Lung (tissue), 12 donors: Measurements from ENCODE around the gene TAOK2. TPM values are rescaled to one million over a fixed set of nuclear protein-coding genes. Genes with fewer than 3 reads are reported as not detected.

Source experiments
- ATAC-seq: fragments of 200-7000 bp; cut with Tn5 transposase; one replicate; pipeline ENCODE4 v1.9.1; 2020; ENCODE audit warnings: moderate number of reproducible peaks; ENCODE audit not compliant: insufficient read depth, low FRiP score
- DNase-seq, 3 donors: peaks; one replicate each; pipeline ENCODE4 v3.0.0-alpha.2; 2013 to 2017
- H3K27ac ChIP-seq, 2 donors: one replicate each; pipeline ENCODE4 v1.5.1; 2013; ENCODE audit warnings: mild to moderate bottlenecking in 2 of 2, moderate library complexity in 2 of 2, control low read depth in 1 of 2, inconsistent platforms in 1 of 2, low read depth in 1 of 2, low read length in 1 of 2
- H3K27me3 ChIP-seq, 3 donors: one replicate each; pipeline ENCODE4 v1.5.1; 2013; ENCODE audit warnings: low read length in 2 of 3; ENCODE audit not compliant: control insufficient read depth in 3 of 3, insufficient read depth in 3 of 3
- H3K36me3 ChIP-seq, 4 donors: one replicate each; pipeline ENCODE4 v1.5.1; 2013; ENCODE audit warnings: low read length in 4 of 4, mild to moderate bottlenecking in 1 of 4, moderate library complexity in 1 of 4; ENCODE audit not compliant: control insufficient read depth in 4 of 4, insufficient read depth in 4 of 4
- H3K4me1 ChIP-seq, 5 donors: one replicate each; pipeline ENCODE4 v1.5.1; 2013; ENCODE audit warnings: low read length in 5 of 5, mild to moderate bottlenecking in 2 of 5, moderate library complexity in 1 of 5; ENCODE audit not compliant: control insufficient read depth in 5 of 5, insufficient read depth in 5 of 5
- H3K4me3 ChIP-seq: one replicate; pipeline ENCODE4 v1.5.1; 2013; ENCODE audit warnings: mild to moderate bottlenecking, control low read depth, moderate library complexity
- H3K9ac ChIP-seq, 2 donors: one replicate each; pipeline ENCODE4 v1.5.1; 2013; ENCODE audit warnings: low read length in 2 of 2, control low read depth in 1 of 2; ENCODE audit not compliant: insufficient read depth in 1 of 2
- H3K9me3 ChIP-seq, 4 donors: one replicate each; pipeline ENCODE4 v1.5.1; 2013; ENCODE audit warnings: low read length in 3 of 4, mild to moderate bottlenecking in 1 of 4, moderate library complexity in 1 of 4; ENCODE audit not compliant: control insufficient read depth in 4 of 4, insufficient read depth in 3 of 4
- WGBS, 2 donors: extraction: QIAGEN DNeasy Blood & Tissue Kit; methylation state at CpG; one replicate each; pipeline ENCODE4 v1.1.7; 2013; 5-methylcytosine and 5-hydroxymethylcytosine counted together
- polyA plus RNA-seq, 2 donors: library from polyadenylated mRNA; stranded (reverse); fragments of 200-250 nt; gene quantifications; one replicate each; pipeline ENCODE4 v1.2.1, GENCODE V29; 2013
- total RNA-seq, 2 donors: library from RNA; depleted of rRNA in 1 of 2; stranded (reverse); fragments of >200 nt in 1 of 2; gene quantifications; one replicate each; pipeline ENCODE4 v1.2.1, GENCODE V29; 2014 to 2021
- TF ChIP-seq, protein P1 (sequence below): IDR thresholded peaks from 2 replicates; pipeline ENCODE4 v1.5.1; 2012; ENCODE audit warnings: mild to moderate bottlenecking; ENCODE audit errors: control extremely low read depth, extremely low read depth
- donor health status: control.
- donor health status: control.
- donor health status: Bipolar disorder and iron deficiency.
- donor health status: healthy.
- donor health status: DM: yes; HTN: yes; CAD: no.

Gene TAOK2
- total and polyA plus RNA-seq, 4 donors = 33.8 to 71.8 (median 55.4) TPM

DNA sequence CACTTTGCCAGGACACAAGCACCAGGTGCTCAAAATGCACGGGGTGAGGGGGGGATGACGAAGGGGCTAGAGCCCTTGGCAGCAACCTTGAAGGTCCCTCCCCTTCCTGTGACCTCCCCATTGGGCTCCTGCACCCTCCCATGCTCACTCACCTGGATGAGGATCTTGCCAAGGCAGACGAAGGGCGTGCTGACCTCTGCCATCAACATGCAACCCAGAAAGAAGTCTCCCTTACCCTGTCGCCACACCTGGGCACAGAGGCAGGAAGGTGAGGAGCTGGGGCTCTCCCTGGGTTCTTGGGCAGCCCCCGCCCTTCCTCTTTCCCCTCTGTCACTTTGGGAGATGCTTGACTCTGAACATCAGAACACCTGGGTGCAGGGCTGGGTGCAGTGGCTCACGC lies 51.9 kb downstream of the TAOK2 start:
- Histone ChIP-seq H3K4me3 (no peak overlapping the region), H3K27ac (no peak overlapping the region), H3K9me3 (no peaks in the 10 kb centered on the region), H3K4me1 (peaks cover 0 to 19% (median 0%) of the 10 kb centered on the region in 5 donors), H3K36me3 (no peaks in the 10 kb centered on the region), H3K27me3 (peaks cover 0 to 25% (median 2%) of the 10 kb centered on the region in 3 donors), H3K9ac (no peak overlapping the region)
- TF ChIP-seq, protein P1, sequence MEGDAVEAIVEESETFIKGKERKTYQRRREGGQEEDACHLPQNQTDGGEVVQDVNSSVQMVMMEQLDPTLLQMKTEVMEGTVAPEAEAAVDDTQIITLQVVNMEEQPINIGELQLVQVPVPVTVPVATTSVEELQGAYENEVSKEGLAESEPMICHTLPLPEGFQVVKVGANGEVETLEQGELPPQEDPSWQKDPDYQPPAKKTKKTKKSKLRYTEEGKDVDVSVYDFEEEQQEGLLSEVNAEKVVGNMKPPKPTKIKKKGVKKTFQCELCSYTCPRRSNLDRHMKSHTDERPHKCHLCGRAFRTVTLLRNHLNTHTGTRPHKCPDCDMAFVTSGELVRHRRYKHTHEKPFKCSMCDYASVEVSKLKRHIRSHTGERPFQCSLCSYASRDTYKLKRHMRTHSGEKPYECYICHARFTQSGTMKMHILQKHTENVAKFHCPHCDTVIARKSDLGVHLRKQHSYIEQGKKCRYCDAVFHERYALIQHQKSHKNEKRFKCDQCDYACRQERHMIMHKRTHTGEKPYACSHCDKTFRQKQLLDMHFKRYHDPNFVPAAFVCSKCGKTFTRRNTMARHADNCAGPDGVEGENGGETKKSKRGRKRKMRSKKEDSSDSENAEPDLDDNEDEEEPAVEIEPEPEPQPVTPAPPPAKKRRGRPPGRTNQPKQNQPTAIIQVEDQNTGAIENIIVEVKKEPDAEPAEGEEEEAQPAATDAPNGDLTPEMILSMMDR = no peak
- DNase-seq (no peak), ATAC-seq (no peak)
- 68 to 83% methylated on average over 7 of the region's 7 CpGs for WGBS, 2 donors

DNA sequence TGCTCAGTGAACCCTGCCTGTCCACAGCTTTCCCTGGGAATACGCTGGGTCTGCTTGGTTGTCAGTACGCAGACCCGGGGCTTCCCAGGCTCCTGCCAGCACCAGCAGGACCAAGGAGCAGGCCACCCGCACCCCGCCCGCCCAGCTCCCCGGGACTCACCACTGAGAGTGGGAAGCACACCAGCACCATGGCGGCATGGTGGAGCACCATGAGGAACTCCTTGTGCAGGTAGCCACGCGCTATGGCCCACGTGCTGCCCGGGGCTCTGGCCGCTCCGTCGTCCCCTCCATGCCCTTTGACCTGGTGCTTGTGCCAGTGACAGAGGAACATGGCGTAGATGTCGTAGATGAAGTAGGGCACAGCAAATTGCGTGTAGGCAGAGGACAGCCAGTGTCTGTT lies 52.8 kb downstream of the TAOK2 start:
- DNase-seq = no peak
- WGBS, 2 donors = 85 to 93% methylated on average over 18 of the region's 18 CpGs
- Histone ChIP-seq H3K36me3 (no peaks in the 10 kb centered on the region), H3K27ac (no peak overlapping the region), H3K9ac (no peak overlapping the region), H3K27me3 (peaks cover 0 to 27% (median 2%) of the 10 kb centered on the region in 3 donors), H3K9me3 (no peaks in the 10 kb centered on the region), H3K4me3 (no peak overlapping the region), H3K4me1 (peaks cover 0 to 19% (median 2%) of the 10 kb centered on the region in 5 donors)
- no peak for ATAC-seq
- TF ChIP-seq, protein P1 = no peak

DNA sequence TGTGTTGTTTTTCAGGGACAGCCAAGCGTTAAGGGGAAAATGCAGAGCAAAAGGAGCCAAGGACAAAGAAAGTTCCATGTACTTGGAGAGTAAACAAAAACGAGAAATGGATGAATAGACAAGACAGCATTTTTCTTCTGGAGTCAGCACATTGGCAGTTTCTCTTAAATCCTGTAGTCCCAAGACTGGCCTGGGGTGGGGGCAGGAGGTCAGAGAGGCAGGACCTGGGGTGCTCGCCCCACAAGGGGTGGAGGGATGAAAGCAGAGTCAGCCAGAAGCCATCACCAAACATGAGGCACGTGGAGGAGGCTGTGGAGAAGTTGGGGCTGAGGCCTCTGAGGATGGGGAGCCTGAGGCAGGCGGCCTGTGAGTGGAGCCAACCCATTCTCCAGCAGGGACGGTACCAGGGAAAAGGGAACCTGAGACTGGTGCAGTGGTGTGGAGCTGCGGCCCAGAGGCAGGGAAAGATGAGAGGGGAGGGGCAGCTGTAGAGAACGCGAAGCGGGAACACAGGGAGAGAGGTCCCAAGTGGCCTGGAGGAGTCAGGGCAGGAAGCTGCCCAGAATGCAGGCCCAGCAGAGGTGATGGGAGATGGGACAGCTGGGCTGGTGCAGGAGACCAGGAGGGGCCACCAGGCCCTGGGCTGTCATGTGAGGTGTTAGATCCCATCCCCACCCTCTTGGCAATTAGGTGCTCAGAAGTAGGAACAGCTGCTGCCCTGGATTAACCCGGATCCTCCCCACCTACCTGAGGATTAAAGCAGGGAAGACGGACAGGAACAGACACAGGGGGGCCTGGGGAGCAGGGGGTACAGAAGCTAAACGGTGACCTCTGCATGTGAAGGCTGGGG lies 54.1 kb downstream of the TAOK2 start:
- Histone ChIP-seq H3K9ac (no peak overlapping the region), H3K36me3 (no peaks in the 10 kb centered on the region), H3K4me1 (peaks cover 0 to 22% (median 0%) of the 10 kb centered on the region in 5 donors), H3K4me3 (no peak overlapping the region), H3K27ac (no peak overlapping the region), H3K27me3 (peaks cover 0 to 37% (median 6%) of the 10 kb centered on the region in 3 donors), H3K9me3 (peaks cover 0 to 2% (median 0%) of the 10 kb centered on the region in 4 donors)
- TF ChIP-seq, protein P1 = no peak
- ATAC-seq = no peak
- 42 to 44% methylated on average over 12 to 13 of the region's 13 CpGs for WGBS, 2 donors
- peak; percentile 38 to 45 (median 39) for DNase-seq
